Neuronal stem cell (in vitro differentiated cells): Measurements from ENCODE around the gene SLC25A44.
"Not testable (repeated sequence)": the region's sequence is repeated elsewhere in the genome, so short reads cannot be mapped to it uniquely, and the experiment has no call there.

Experiments
- DNase-seq: peaks from one replicate; pipeline ENCODE4 v3.0.0-alpha.2; 2013; ENCODE audit warnings: low spot score
- H2AFZ ChIP-seq: one replicate; pipeline ENCODE4 v1.6.1; 2013; ENCODE audit warnings: mild to moderate bottlenecking, low read length, inconsistent platforms
- H2AK5ac ChIP-seq: 2 replicates; pipeline ENCODE4 v1.6.1; 2013; ENCODE audit warnings: low read depth, mild to moderate bottlenecking, inconsistent platforms, low read length, moderate library complexity, mixed read lengths
- H2BK120ac ChIP-seq: 2 replicates; pipeline ENCODE4 v1.6.1; 2013; ENCODE audit warnings: low read depth, mild to moderate bottlenecking, inconsistent platforms, low read length, moderate library complexity, mixed read lengths
- H2BK12ac ChIP-seq: one replicate; pipeline ENCODE4 v1.6.1; 2013; ENCODE audit warnings: low read length, inconsistent platforms
- H2BK15ac ChIP-seq: 2 replicates; pipeline ENCODE4 v1.6.1; 2013; ENCODE audit warnings: mild to moderate bottlenecking, low read length, inconsistent platforms, mixed read lengths
- H2BK5ac ChIP-seq: one replicate; pipeline ENCODE4 v1.6.1; 2013; ENCODE audit warnings: inconsistent platforms, mild to moderate bottlenecking, low read length, moderate library complexity
- H3K14ac ChIP-seq: one replicate; pipeline ENCODE4 v1.6.1; 2013; ENCODE audit warnings: low read length, inconsistent platforms
- H3K18ac ChIP-seq: 2 replicates; pipeline ENCODE4 v1.6.1; 2013; ENCODE audit warnings: low read length, inconsistent platforms
- H3K23ac ChIP-seq: 2 replicates; pipeline ENCODE4 v1.6.1; 2013; ENCODE audit warnings: low read depth, mild to moderate bottlenecking, mixed read lengths, low read length, inconsistent platforms; ENCODE audit not compliant: poor library complexity
- H3K27ac ChIP-seq: replicated peaks from 3 replicates; pipeline ENCODE4 v1.5.1; 2013; ENCODE audit warnings: low read length, inconsistent platforms
- H3K27me3 ChIP-seq, 3 experiments: 2 replicates each; pipeline ENCODE4 v1.6.1; 2013; ENCODE audit warnings: low read length in 3 of 3, mild to moderate bottlenecking in 2 of 3, inconsistent platforms in 1 of 3, low read depth in 1 of 3, mixed read lengths in 1 of 3, moderate library complexity in 1 of 3; ENCODE audit not compliant: control insufficient read depth in 3 of 3, insufficient read depth in 3 of 3
- H3K36me3 ChIP-seq, 2 donors: replicated peaks in 1 of 2; 2 replicates each; pipeline ENCODE4 v1.6.1; 2013; ENCODE audit warnings: low read length in 2 of 2; ENCODE audit not compliant: control insufficient read depth in 2 of 2, insufficient read depth in 2 of 2
- H3K4ac ChIP-seq: 2 replicates; pipeline ENCODE4 v1.6.1; 2013; ENCODE audit warnings: inconsistent platforms, mild to moderate bottlenecking, low read length, moderate library complexity
- H3K4me1 ChIP-seq, 2 donors: 1 replicate in 1 of 2; 2 replicates in 1 of 2; pipeline ENCODE4 v1.6.1; 2013; ENCODE audit warnings: low read length in 2 of 2, low read depth in 1 of 2; ENCODE audit not compliant: control insufficient read depth in 2 of 2, insufficient read depth in 1 of 2
- H3K4me2 ChIP-seq: one replicate; pipeline ENCODE4 v1.6.1; 2013; ENCODE audit warnings: mild to moderate bottlenecking, low read length, inconsistent platforms; ENCODE audit not compliant: insufficient read depth, poor library complexity, severe bottlenecking
- H3K4me3 ChIP-seq, 2 donors: 2 replicates each; pipeline ENCODE4 v1.5.1; 2013; ENCODE audit warnings: low read length in 2 of 2, mild to moderate bottlenecking in 2 of 2, inconsistent platforms in 1 of 2, moderate library complexity in 1 of 2
- H3K79me1 ChIP-seq: one replicate; pipeline ENCODE4 v1.6.1; 2013; ENCODE audit warnings: low read depth, mild to moderate bottlenecking, inconsistent platforms, low read length, moderate library complexity
- H3K9ac ChIP-seq: one replicate; pipeline ENCODE4 v1.6.1; 2013; ENCODE audit warnings: mild to moderate bottlenecking, low read depth, low read length, inconsistent platforms; ENCODE audit not compliant: poor library complexity
- H3K9me3 ChIP-seq, 2 donors: replicated peaks in 1 of 2; 2 replicates each; pipeline versions ENCODE3 to v1.6.1; 2013; ENCODE audit warnings: low read length in 2 of 2, mild to moderate bottlenecking in 2 of 2, inconsistent platforms in 1 of 2, low read depth in 1 of 2, mixed read lengths in 1 of 2, moderate library complexity in 1 of 2; ENCODE audit not compliant: control insufficient read depth in 2 of 2, insufficient read depth in 1 of 2
- H4K8ac ChIP-seq: one replicate; pipeline ENCODE4 v1.6.1; 2013; ENCODE audit warnings: low read depth, mild to moderate bottlenecking, inconsistent platforms, low read length, moderate library complexity
- H4K91ac ChIP-seq: one replicate; pipeline ENCODE4 v1.6.1; 2013; ENCODE audit warnings: low read length, low read depth, mild to moderate bottlenecking, inconsistent platforms; ENCODE audit not compliant: poor library complexity
- WGBS, 2 donors: extraction: QIAGEN DNeasy Blood & Tissue Kit; methylation state at CpG; one replicate each; pipeline ENCODE4 v1.1.7; 2013; ENCODE audit warnings: missing lambda C conversion rate in 2 of 2, mixed read lengths in 1 of 2; ENCODE audit not compliant: insufficient read length in 2 of 2, insufficient replicate concordance in 1 of 2; ENCODE audit errors: extremely low coverage in 2 of 2; 5-methylcytosine and 5-hydroxymethylcytosine counted together

Gene SLC25A44

DNA sequence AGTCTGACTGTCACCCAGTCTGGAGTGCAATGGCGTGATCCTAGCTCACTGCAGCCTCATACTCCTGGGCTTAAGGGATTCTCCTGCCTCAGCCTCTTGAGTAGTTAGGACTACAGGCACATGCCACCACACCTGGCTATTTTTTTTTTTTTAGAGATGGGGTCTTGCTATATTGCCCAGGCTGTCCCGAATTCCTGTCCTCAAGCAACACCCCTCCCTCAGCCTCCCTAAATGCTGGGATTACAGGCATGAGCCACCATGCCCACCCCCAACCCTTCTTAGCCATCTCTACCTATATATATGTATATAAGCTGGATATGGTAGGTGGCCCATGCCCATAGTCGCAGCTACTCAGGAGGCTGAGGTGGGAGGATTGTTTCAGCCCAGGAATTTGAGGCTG is 13.4 kb upstream of the SLC25A44 start:
- no peak overlapping the region for H3K4me2 ChIP-seq
- no peaks in the 10 kb centered on the region for H3K36me3 ChIP-seq
- H3K14ac ChIP-seq, result no peak overlapping the region
- H4K91ac ChIP-seq, result no peak overlapping the region
- no CpG with 5 or more reads among the region's 3 CpGs for WGBS, 2 donors
- peaks cover 0 to 11% of the 10 kb centered on the region in 2 donors for H3K4me1 ChIP-seq
- peak overlapping the region; percentile 63 for H2AK5ac ChIP-seq
- peaks cover 0 to under 1% of the 10 kb centered on the region in 2 donors for H3K9me3 ChIP-seq
- H2AFZ ChIP-seq, result no peak overlapping the region
- no peak overlapping the region for H2BK5ac ChIP-seq
- H3K79me1 ChIP-seq, result no peaks in the 10 kb centered on the region
- H2BK12ac ChIP-seq, result no peak overlapping the region
- no peak overlapping the region for H4K8ac ChIP-seq
- no peak overlapping the region for H2BK120ac ChIP-seq
- H3K4me3 ChIP-seq, result no peak overlapping the region
- DNase-seq, result no peak
- H3K27me3 ChIP-seq, result peaks cover 0 to 10% (median 0%) of the 10 kb centered on the region in 3 experiments
- no peak overlapping the region for H3K9ac ChIP-seq
- H3K4ac ChIP-seq, result no peak overlapping the region
- no peak overlapping the region for H3K27ac ChIP-seq
- H3K18ac ChIP-seq, result no peak overlapping the region
- H3K23ac ChIP-seq, result no peak overlapping the region
- no peak overlapping the region for H2BK15ac ChIP-seq

DNA sequence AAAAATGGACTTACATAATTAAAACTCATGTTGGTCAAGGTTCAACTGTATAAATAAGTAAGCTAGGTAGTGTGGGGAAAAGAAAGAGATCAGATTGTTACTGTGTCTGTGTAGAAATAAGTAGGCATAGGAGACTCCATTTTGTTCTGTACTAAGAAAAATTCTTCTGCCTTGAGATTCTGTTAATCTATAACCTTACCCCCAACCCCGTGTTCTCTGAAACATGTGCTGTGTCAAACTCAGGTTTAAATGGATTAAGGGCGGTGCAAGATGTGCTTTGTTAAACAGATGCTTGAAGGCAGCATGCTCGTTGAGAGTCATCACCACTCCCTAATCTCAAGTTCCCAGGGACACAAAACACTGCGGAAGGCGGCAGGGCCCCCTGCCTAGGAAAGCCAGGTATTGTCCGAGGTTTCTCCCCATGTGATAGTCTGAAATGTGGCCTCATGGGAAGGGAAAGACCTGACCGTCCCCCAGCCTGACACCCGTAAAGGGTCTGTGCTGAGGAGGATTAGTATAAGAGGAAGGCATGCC is 12.4 kb upstream of the SLC25A44 start:
- not testable (repeated sequence) for H3K9me3 ChIP-seq, H2BK120ac ChIP-seq, H4K8ac ChIP-seq, H2BK12ac ChIP-seq, H3K36me3 ChIP-seq, H2BK15ac ChIP-seq, H3K27me3 ChIP-seq, H3K9ac ChIP-seq, H3K18ac ChIP-seq, H2BK5ac ChIP-seq, H3K14ac ChIP-seq, H3K79me1 ChIP-seq, H3K4me2 ChIP-seq, H3K4ac ChIP-seq, H2AK5ac ChIP-seq, DNase-seq, H3K23ac ChIP-seq, H4K91ac ChIP-seq, H3K4me3 ChIP-seq, H3K27ac ChIP-seq
- WGBS, 2 donors, result no CpG with 5 or more reads among the region's 8 CpGs
- H2AFZ ChIP-seq, result peak overlapping the region; percentile 82
- peaks cover 0 to 11% of the 10 kb centered on the region in 2 donors for H3K4me1 ChIP-seq

DNA sequence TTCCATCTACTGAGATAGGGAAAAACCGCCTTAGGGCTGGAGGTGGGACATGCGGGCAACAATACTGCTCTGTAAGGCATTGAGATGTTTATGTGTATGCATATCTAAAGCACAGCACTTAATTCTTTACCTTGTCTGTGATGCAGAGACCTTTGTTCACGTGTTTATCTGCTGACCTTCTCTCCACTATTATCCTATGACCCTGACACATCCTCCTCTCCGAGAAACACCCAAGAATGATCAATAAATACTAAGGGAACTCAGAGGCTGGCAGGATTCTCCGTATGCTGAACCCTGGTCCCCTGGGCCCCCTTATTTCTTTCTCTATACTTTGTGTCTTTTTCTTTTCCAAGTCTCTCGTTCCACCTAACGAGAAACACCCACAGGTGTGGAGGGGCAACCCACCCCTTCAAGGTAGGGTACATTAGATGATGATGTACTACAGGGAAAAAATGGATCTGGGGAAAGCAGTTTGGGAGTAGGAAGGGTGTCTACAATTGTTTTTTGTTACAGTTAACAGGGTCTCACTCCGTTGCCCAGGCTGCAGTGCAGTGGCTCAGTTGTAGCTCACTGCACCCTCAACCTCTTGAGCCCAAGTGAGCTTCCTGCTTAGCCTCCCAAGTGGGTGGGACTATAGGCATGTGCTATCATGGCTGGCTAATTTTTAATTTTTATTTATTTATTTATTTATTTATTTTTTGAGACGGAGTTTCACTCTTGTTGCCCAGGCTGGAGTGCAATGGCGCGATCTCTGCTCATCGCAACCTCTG is 11.7 kb upstream of the SLC25A44 start:
- Histone ChIP-seq H2BK12ac (peak overlapping the region; percentile 98), H2AK5ac (peak overlapping the region; percentile 75), H3K18ac (peak overlapping the region; percentile 65), H2AFZ (peak overlapping the region; percentile 82), H3K4me1 (peaks cover 0 to 11% of the 10 kb centered on the region in 2 donors)
- not testable (repeated sequence) for H3K14ac ChIP-seq, H3K9me3 ChIP-seq, H4K91ac ChIP-seq, DNase-seq, H3K4me2 ChIP-seq, H3K27ac ChIP-seq, H2BK5ac ChIP-seq, H4K8ac ChIP-seq, H3K23ac ChIP-seq, H3K27me3 ChIP-seq, H2BK120ac ChIP-seq, H3K9ac ChIP-seq, H3K36me3 ChIP-seq, H3K4ac ChIP-seq, H3K4me3 ChIP-seq, H3K79me1 ChIP-seq, H2BK15ac ChIP-seq
- WGBS, 2 donors, result no CpG with 5 or more reads among the region's 12 CpGs

DNA sequence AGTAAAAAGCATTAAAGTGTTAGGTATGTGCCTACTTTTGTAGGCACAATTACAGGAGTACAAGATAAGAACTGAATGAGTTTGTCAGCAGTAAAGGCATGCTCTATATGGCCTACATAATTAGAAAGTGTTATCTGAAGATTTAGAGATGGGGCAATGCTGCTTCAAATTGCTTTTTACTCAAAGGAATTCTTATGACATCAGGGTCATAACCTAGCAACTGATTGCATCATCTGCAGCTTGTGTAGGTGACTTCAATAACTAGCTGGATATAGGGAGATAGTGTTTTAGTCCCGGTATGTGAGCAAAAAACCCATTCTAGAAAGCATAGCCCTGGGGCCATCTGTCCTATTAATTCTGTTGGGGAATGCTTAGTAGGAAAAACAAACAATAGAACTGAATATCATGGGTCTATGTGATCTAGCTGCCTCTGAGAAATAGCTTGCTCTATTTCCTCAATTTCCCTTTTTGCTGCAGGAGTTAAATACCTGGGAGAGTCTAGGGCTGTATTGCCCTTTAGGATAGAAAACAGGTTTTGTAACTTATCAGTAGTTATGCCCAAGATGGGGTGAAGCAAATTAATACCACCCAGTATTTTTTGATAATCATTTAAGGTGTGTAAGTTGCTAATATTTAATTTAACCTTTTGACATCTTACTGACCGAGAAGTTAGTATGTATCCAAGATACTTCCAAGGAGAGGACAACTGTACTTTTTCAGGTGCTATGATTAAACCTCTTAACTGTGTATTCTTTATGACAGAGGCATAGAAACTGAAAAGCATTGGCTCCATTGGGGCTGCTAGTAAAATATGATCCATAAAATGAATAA is 7.3 kb upstream of the SLC25A44 start:
- H3K27me3 ChIP-seq, result not testable (repeated sequence)

More for the DNA sequence above, 7.3 kb upstream of the SLC25A44 start:
- not testable (repeated sequence) for H3K4me1 ChIP-seq, H3K4ac ChIP-seq, H2AK5ac ChIP-seq, H3K36me3 ChIP-seq, H3K18ac ChIP-seq, H3K79me1 ChIP-seq, H4K91ac ChIP-seq, H3K23ac ChIP-seq, H2BK120ac ChIP-seq, H3K4me3 ChIP-seq, H3K9ac ChIP-seq, H2BK15ac ChIP-seq, H3K27ac ChIP-seq, H2BK5ac ChIP-seq, DNase-seq, H3K4me2 ChIP-seq, H3K14ac ChIP-seq, H2BK12ac ChIP-seq, H4K8ac ChIP-seq, H2AFZ ChIP-seq
- no CpG with 5 or more reads among the region's 2 CpGs for WGBS, 2 donors
- H3K9me3 ChIP-seq, result peaks cover 0 to 16% of the 10 kb centered on the region in 2 donors
